ENCODE data around the gene CILP. TPM values are rescaled to one million over a fixed set of nuclear protein-coding genes. Genes with fewer than 3 reads are reported as not detected.
A peak's percentile ranks its signal among the peaks of the same experiment; 100 is the strongest.

The CILP gene
- total and polyA plus RNA-seq, 2 of the 13 experiments (the other 11 are each of a cell fraction or from before 2014, with no cell fraction given) = 0.03 TPM; not detected in 1

DNA sequence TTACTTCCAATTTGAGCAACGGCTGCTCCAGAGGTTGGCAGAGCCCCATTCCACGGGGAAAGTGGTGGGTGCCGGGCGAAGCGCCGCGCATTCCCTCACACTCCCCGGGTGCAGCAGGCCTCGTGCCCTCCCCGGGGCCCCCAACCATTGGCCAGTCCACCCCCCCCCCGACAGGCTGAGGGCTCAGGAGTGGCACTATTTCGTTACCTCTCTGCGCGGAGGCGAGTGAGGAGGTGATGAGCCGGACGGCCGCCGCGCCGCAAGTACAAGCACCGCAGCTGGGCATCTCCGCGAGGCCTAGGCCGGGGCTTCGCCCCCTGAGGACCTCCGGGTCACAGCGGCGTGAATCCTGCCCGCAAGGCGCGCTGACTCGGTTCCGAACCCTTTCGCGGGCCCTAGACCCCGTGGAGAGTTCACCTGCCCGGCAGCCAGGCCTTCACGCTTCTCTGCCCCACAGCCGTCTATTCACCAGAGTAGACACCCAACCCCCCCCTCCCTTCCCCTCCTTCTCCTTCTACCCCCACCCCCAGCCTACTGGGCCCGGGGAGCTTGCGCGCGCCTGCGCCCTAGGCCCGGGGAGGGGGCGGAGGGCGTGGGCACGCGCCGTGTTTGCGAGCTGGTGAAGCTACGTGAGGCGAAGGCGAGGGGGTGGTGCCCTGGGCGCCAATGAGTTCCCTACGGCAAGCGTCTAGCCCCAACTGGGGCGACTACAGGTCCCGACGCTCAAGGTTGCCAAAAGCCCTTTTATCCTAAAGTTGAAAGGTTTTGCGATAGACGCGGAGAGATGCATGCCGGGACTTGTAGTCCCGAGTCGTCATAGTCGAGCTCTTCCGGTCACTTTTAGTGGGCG is 26.2 kb downstream of the CILP start, which contains the start of gene CLPX (continued):
- TF ChIP-seq, protein P1, sequence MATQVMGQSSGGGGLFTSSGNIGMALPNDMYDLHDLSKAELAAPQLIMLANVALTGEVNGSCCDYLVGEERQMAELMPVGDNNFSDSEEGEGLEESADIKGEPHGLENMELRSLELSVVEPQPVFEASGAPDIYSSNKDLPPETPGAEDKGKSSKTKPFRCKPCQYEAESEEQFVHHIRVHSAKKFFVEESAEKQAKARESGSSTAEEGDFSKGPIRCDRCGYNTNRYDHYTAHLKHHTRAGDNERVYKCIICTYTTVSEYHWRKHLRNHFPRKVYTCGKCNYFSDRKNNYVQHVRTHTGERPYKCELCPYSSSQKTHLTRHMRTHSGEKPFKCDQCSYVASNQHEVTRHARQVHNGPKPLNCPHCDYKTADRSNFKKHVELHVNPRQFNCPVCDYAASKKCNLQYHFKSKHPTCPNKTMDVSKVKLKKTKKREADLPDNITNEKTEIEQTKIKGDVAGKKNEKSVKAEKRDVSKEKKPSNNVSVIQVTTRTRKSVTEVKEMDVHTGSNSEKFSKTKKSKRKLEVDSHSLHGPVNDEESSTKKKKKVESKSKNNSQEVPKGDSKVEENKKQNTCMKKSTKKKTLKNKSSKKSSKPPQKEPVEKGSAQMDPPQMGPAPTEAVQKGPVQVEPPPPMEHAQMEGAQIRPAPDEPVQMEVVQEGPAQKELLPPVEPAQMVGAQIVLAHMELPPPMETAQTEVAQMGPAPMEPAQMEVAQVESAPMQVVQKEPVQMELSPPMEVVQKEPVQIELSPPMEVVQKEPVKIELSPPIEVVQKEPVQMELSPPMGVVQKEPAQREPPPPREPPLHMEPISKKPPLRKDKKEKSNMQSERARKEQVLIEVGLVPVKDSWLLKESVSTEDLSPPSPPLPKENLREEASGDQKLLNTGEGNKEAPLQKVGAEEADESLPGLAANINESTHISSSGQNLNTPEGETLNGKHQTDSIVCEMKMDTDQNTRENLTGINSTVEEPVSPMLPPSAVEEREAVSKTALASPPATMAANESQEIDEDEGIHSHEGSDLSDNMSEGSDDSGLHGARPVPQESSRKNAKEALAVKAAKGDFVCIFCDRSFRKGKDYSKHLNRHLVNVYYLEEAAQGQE (IDR thresholded peaks at IDR 0.05; ENCODE audit: borderline replicate concordance in 1 of 2, low read depth in 1 of 2, low read length in 2 of 2) = peak in 1 of 2 experiments; percentile 7; a peak in 1 of 4 replicates
- TF ChIP-seq, protein P2, sequence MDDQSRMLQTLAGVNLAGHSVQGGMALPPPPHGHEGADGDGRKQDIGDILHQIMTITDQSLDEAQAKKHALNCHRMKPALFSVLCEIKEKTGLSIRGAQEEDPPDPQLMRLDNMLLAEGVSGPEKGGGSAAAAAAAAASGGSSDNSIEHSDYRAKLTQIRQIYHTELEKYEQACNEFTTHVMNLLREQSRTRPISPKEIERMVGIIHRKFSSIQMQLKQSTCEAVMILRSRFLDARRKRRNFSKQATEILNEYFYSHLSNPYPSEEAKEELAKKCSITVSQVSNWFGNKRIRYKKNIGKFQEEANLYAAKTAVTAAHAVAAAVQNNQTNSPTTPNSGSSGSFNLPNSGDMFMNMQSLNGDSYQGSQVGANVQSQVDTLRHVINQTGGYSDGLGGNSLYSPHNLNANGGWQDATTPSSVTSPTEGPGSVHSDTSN (CRISPR knock-in tag; IDR thresholded peaks at IDR 0.05; ENCODE audit: borderline replicate concordance) = no peak
- peak; percentile 61 for TF ChIP-seq BHLHE40 (IDR thresholded peaks at IDR 0.05; ENCODE audit: low read length)
- TF ChIP-seq, protein P3, sequence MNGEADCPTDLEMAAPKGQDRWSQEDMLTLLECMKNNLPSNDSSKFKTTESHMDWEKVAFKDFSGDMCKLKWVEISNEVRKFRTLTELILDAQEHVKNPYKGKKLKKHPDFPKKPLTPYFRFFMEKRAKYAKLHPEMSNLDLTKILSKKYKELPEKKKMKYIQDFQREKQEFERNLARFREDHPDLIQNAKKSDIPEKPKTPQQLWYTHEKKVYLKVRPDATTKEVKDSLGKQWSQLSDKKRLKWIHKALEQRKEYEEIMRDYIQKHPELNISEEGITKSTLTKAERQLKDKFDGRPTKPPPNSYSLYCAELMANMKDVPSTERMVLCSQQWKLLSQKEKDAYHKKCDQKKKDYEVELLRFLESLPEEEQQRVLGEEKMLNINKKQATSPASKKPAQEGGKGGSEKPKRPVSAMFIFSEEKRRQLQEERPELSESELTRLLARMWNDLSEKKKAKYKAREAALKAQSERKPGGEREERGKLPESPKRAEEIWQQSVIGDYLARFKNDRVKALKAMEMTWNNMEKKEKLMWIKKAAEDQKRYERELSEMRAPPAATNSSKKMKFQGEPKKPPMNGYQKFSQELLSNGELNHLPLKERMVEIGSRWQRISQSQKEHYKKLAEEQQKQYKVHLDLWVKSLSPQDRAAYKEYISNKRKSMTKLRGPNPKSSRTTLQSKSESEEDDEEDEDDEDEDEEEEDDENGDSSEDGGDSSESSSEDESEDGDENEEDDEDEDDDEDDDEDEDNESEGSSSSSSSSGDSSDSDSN (CRISPR knock-in tag; IDR thresholded peaks at IDR 0.05) = peak; percentile 81
- peak; percentile 95 for TF ChIP-seq ZNF143 (CRISPR knock-in tag; IDR thresholded peaks at IDR 0.05)
- TF ChIP-seq, protein P4, sequence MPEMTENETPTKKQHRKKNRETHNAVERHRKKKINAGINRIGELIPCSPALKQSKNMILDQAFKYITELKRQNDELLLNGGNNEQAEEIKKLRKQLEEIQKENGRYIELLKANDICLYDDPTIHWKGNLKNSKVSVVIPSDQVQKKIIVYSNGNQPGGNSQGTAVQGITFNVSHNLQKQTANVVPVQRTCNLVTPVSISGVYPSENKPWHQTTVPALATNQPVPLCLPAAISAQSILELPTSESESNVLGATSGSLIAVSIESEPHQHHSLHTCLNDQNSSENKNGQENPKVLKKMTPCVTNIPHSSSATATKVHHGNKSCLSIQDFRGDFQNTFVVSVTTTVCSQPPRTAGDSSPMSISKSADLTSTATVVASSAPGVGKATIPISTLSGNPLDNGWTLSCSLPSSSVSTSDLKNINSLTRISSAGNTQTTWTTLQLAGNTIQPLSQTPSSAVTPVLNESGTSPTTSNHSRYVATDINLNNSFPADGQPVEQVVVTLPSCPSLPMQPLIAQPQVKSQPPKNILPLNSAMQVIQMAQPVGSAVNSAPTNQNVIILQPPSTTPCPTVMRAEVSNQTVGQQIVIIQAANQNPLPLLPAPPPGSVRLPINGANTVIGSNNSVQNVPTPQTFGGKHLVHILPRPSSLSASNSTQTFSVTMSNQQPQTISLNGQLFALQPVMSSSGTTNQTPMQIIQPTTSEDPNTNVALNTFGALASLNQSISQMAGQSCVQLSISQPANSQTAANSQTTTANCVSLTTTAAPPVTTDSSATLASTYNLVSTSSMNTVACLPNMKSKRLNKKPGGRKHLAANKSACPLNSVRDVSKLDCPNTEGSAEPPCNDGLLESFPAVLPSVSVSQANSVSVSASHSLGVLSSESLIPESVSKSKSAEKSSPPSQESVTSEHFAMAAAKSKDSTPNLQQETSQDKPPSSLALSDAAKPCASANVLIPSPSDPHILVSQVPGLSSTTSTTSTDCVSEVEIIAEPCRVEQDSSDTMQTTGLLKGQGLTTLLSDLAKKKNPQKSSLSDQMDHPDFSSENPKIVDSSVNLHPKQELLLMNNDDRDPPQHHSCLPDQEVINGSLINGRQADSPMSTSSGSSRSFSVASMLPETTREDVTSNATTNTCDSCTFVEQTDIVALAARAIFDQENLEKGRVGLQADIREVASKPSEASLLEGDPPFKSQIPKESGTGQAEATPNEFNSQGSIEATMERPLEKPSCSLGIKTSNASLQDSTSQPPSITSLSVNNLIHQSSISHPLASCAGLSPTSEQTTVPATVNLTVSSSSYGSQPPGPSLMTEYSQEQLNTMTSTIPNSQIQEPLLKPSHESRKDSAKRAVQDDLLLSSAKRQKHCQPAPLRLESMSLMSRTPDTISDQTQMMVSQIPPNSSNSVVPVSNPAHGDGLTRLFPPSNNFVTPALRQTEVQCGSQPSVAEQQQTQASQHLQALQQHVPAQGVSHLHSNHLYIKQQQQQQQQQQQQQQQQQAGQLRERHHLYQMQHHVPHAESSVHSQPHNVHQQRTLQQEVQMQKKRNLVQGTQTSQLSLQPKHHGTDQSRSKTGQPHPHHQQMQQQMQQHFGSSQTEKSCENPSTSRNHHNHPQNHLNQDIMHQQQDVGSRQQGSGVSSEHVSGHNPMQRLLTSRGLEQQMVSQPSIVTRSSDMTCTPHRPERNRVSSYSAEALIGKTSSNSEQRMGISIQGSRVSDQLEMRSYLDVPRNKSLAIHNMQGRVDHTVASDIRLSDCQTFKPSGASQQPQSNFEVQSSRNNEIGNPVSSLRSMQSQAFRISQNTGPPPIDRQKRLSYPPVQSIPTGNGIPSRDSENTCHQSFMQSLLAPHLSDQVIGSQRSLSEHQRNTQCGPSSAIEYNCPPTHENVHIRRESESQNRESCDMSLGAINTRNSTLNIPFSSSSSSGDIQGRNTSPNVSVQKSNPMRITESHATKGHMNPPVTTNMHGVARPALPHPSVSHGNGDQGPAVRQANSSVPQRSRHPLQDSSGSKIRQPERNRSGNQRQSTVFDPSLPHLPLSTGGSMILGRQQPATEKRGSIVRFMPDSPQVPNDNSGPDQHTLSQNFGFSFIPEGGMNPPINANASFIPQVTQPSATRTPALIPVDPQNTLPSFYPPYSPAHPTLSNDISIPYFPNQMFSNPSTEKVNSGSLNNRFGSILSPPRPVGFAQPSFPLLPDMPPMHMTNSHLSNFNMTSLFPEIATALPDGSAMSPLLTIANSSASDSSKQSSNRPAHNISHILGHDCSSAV (CRISPR knock-in tag; IDR thresholded peaks at IDR 0.05; ENCODE audit: borderline replicate concordance) = no peak
- no peak for TF ChIP-seq SRSF9 (IDR thresholded peaks at IDR 0.05; ENCODE audit: borderline replicate concordance, insufficient read depth, low read depth, low read length, poor library complexity, severe bottlenecking)
- no peak for TF ChIP-seq RFX1 (IDR thresholded peaks at IDR 0.05)
- no peak for TF ChIP-seq MED8 (CRISPR knock-in tag; IDR thresholded peaks at IDR 0.05; ENCODE audit: insufficient replicate concordance)
- TF ChIP-seq ZFX (CRISPR knock-in tag; IDR thresholded peaks at IDR 0.05; ENCODE audit: low read depth) = peak; percentile 96
- TF ChIP-seq ZFY (CRISPR knock-in tag; IDR thresholded peaks at IDR 0.05) = peak; percentile 94
